Measurements from ENCODE around the gene TMEM121.
"Not testable (repeated sequence)": the region's sequence is repeated elsewhere in the genome, so short reads cannot be mapped to it uniquely, and the experiment has no call there.

Gene TMEM121

DNA sequence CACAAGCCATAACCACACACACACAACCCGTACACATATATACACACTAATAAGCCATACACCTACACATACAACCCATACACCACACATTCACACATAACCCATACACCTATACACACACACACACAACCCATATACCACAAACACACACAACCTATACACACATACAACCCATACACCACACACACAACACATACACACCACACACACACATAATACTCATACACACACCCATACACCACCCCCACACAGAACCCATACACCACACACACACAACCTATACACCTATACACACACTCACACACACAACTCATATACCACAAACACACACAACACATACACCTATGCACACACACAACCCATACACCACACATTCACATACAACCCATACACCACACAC lies 44.1 kb downstream of the TMEM121 start:
- DNase-seq (ENCODE audit: low read depth), result no peak

DNA sequence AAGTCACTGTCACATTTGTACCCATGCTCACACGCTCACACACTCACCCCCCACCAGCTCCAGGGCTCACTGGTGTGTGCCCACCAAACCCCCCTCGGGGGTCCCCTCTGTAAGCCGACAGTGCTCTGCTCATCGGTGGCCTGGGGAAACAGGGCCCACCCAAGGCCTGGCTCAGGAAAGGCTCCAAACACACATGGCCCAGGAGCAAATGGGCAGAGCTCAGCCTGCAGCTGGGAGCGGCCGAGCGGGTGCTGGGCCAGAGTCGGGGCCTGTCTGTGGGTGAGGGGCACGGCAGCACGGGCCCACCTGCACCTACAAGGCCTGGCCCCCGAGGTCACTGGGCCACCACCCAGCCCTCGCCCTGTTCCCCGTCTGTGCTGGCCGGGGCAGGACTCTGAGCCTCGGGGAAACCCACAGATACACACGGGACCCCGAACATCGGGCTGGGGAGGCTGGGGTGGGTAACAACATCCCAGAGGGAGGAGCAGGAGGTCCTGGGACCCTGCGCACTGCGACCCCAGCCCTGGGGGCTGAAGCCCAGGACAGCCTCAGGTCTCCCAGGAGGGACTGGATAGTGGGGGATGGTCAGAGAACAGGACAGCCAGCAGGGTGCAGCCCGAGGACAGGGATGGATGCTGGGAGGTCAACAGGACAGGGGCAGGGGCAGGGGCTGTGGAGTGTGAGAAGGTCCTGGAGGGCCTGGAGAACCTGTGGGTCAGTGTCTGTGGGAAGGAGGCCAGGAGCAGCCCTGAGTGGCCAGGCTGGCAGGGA lies 45.0 kb downstream of the TMEM121 start:
- DNase-seq (ENCODE audit: low read depth), result not testable (repeated sequence)

DNA sequence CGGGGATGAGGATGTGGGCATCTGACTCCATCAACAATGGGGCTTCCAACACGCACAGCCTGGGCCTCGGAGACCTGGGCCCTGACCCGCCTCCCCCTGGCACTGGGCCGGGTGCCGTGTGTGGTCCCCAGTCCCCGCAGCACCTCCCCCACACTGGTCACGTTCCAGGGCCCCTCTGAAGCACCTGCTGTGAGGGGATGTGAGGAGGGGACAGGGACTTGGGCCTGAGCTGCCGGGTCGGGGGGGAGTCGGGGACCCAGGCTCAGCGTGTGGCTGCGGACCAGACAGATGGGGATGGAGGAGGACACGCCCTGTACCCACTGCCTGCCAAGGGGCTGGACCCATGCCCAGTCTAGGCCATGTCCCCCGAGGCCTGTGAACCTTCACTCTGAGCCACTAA lies 45.7 kb downstream of the TMEM121 start:
- DNase-seq (ENCODE audit: low read depth), result not testable (repeated sequence)

DNA sequence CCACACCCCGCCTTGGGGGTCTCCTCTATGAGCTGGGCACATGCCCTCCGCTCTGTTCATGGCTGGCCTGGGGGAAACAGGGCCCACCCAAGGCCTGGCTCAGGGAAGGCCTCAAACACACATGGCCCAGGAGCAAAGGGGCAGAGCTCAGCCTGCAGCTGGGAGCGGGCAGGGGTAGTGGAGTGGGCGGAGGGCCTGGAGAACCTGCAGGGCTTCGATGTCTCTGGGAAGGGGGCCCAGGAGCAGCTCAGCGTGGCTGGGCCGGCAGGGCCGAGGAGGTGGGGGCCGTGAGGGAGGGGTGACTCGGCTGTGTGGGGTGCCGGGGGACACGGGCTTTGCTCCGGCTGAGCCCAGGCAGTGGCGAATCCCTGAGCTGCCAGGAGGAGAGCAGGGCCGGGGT lies 47.5 kb downstream of the TMEM121 start:
- DNase-seq (ENCODE audit: low read depth), result not testable (repeated sequence)

DNA sequence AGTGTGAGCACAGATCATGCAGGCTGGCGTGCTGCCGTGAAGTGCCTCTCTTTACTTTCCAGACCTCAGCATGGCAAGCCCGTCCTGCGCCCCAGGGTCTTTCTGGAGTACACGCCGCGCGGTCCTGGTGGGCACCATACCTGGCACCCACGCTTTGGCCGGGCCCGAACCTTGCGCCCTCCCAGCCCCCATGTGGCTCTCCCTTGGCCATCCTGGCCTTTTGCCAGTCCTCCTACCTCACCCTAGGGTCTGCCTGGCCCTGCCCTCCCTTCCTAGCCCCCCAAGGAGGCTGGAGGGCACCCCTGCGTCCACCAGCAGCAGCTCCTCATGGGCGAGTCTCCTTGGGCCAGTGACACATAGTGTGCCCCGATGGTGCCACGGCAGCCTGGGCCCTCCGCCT lies 48.0 kb downstream of the TMEM121 start:
- DNase-seq (ENCODE audit: low read depth), result not testable (repeated sequence)

DNA sequence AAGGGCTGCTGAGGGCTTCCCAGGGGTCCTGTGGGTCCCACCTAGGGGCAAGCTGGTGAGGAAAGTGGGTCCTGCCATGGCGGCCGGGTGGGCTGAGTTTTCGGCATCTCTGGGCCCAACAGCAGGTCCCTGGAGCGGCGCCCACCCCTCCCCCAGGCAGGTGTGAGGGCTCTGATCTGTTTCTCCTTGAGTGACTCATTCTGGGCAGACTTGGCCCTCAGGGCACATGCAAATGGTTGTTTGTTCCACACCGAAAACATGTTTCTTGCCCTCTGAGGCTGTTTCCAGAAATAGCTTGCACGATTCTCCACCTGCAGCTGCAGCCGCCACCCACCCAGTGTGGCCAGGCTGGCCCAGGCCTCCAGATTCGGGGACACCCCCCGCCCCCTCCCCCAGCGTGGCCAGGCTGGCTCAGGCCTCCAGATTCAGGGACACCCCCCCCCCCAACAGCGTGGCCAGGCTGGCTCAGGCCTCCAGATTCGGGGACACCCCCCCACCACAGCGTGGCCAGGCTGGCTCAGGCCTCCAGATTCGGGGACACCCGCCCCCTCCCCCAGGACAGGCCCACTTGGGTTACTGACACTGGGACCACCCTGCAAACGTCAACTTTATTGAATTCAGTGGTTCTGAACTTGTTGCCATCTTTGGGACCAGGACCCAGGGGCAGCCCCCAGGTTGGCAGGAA lies 48.8 kb downstream of the TMEM121 start:
- not testable (repeated sequence) for DNase-seq (ENCODE audit: low read depth)

DNA sequence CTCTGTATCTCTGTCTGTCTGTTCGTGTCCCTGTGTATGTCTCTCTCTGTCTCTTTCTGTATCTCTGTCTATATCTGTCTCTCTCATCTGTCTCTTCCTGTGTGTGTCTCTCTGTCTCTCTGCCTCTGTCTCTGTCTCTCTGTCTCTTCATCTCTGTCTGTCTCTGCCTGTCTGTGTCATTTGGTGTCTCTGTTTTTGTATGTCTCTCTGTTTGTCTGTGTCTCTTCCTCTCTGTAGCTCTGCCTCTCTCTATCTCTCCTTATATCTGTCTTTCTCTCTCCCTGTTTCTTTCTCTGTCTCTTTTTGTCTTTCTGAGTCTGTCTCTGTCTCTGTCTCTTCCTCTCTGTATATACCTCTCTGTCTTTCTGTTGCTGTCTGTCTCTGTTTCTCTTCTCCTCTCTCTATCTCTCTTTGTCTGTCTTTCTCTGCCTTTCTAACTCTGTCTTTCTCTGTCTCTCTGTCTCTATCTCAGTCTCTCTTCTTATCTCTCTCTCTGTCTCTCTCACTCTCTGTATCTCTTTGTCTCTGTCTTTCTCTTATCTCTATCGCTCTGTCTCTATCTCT lies 50.2 kb downstream of the TMEM121 start:
- DNase-seq (ENCODE audit: low read depth), result no peak

DNA sequence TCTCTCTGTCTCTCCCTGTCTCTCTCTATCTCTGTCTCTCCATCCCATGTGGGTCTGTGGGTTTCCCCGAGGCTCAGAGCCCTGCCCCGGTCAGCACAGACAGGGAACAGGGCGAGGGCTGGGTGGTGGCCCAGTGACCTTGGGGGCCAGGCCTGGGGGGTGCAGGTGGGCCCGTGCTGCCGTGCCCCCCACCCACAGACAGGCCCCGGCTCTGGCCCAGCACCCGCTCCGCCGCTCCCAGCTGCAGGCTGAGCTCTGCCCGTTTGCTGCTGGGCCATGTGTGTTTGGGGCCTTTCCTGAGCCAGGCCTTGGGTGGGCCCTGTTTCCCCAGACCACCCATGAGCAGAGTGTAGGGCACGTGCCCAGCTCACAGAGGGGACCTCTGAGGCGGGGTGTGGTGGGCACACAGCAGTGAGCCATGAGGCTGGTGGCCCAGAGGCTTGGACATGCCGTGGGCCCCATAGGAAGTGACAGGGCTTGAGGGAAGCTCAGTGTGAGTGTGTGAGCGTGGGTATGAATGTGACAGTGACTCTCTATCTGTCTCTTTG lies 51.0 kb downstream of the TMEM121 start:
- DNase-seq (ENCODE audit: low read depth), result no peak

DNA sequence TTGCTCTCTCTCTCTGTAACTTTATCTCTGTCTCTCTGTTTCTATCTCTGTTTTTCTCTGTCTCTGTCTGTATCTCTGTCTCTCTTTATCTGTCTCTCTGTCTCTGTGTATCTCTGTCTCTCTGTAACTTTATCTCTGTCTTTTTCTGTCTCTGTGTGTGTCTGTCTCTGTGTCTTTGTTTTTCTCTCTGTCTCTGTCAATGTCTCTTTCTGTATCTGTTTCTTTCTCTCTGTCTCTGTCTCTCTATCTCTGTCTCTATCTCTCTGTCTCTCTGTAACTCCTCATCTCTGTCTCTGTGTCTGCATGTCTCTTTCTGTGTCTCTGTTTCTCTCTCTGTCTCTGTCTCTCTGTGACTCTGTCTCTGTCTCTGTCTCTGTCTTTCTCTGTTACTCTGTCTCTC lies 51.7 kb downstream of the TMEM121 start:
- DNase-seq (ENCODE audit: low read depth), result no peak

DNA sequence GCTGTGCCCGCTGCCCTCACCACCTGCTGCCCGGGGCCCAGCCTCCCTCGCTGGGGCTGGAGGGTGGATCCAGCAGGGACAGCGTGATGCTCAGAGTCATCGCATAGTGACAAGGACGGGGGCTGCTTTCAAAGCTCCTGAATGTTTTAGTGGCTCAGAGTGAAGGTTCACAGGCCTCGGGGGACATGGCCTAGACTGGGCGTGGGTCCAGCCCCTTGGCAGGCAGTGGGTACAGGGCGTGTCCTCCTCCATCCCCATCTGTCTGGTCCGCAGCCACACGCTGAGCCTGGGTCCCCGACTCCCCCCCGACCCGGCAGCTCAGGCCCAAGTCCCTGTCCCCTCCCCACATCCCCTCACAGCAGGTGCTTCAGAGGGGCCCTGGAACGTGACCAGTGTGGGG lies 52.8 kb downstream of the TMEM121 start:
- not testable (repeated sequence) for DNase-seq (ENCODE audit: low read depth)
